Activated CD4-positive, alpha-beta T cell treated with anti-CD3 and anti-CD28 coated beads for 36 hours (primary cell): ENCODE results near the gene PIGO. TPM values are rescaled to one million over a fixed set of nuclear protein-coding genes. Genes with fewer than 3 reads are reported as not detected.

Experiments used
- ATAC-seq: fragments of 200-7000 bp; cut with Tn5 transposase; one replicate; pipeline ENCODE4 v1.10.0; 2021; ENCODE audit warnings: mild to moderate bottlenecking, moderate library complexity
- CTCF ChIA-PET: fragments of 350-600 bp; sonication (Branson Sonifier 250); formaldehyde crosslinking; loops from one replicate; lab custom pipeline; 2021; ENCODE audit warnings: antibody characterized with exemption; lab: Charles Lee
- POLR2A ChIA-PET: fragments of 350-600 bp; sonication (Branson Sonifier 250); formaldehyde crosslinking; loops from one replicate; lab custom pipeline; 2021; ENCODE audit warnings: antibody characterized with exemption, inconsistent platforms; lab: Charles Lee
- DNase-seq: peaks from one replicate; pipeline ENCODE4 v3.0.0-alpha.2; 2020
- H3K27ac Mint-ChIP-seq: one replicate; pipeline ENCODE4 v1.8.0; 2021; ENCODE audit warnings: mixed read lengths
- H3K27me3 Mint-ChIP-seq: one replicate; pipeline ENCODE4 v1.8.0; 2021; ENCODE audit warnings: mixed read lengths
- H3K36me3 Mint-ChIP-seq: one replicate; pipeline ENCODE4 v1.8.0; 2021; ENCODE audit warnings: low read depth, mixed read lengths
- H3K4me1 Mint-ChIP-seq: one replicate; pipeline ENCODE4 v1.8.0; 2021; ENCODE audit warnings: mixed read lengths
- H3K4me3 Mint-ChIP-seq: one replicate; pipeline ENCODE4 v1.8.0; 2021; ENCODE audit warnings: mild to moderate bottlenecking, moderate library complexity, mixed read lengths
- H3K9me3 Mint-ChIP-seq: one replicate; pipeline ENCODE4 v1.8.0; 2021; ENCODE audit warnings: low read depth, mixed read lengths
- intact Hi-C, 2 experiments: fragments of 100-400 bp; cut with DNase I in 1 of 2; cut with micrococcal nuclease in 1 of 2; formaldehyde crosslinking; loops; one replicate each; pipeline versions ENCODE4 v1.14.2 to v1.15.1; 2022 to 2024; cut with DNase I, micrococcal nuclease
- total RNA-seq, 2 experiments: library from RNA; stranded (reverse); gene quantifications; one replicate each; pipeline ENCODE4 v1.2.3, GENCODE V29; 2021

PIGO gene
- total RNA-seq, 2 experiments from 2014 or later: 21.0 to 27.2 TPM

DNA sequence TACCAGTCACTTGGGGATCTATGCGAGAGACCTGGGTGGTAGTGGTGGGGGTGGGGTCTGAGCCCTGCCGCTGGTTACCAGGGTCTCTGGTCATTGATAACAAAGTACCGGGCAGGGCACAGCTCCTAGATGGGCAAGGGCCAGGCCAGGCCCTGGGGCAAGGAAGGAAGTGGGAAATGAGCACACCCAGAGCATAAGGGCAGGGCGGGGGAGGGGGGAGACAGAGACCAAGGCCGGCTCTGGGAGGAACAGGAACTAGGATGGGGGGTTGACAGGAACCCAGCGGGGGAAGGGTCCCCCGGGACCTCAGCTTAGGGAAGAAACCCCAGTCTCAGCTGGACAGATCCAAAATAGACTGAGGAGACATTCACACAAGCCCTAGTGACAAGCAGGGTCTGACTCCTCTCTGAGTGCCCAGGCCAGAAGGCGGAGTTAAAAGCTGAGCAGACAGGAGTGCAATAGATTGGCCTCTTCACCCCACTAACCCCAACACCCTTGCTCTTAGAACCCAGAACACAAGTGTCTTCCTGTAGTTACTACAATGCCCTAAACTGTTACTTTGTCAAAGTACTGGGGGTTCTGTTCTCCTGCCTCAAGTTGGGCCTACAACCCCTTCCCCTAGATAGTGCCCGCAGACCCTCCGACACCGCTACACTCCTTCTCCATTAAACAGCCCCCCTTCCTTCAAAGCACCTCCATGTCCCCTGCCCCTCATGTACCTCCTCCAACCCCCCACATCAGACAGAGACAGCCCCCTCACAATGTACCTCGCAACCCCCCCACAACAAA, 18.6 kb upstream of the PIGO start:
- Mint-ChIP-seq H3K4me3 (peak overlapping the region; percentile 77), H3K4me1 (peaks cover 58% of the 10 kb centered on the region)

GRCh38 chr9:35114113-35114839, 17.9 kb upstream of the PIGO start:
- Mint-ChIP-seq H3K9me3 (no peaks in the 10 kb centered on the region), H3K36me3 (no peaks in the 10 kb centered on the region), H3K27me3 (no peaks in the 10 kb centered on the region), H3K4me1 (peaks cover 58% of the 10 kb centered on the region), H3K4me3 (peak overlapping the region; percentile 77), H3K27ac (peak overlapping the region; percentile 87)
- POLR2A ChIA-PET: interaction anchor here (0.9 to 2.9 kb wide), 6 partner anchors 9 to 467 kb away, joined by 3 to 18 read pairs (median 4); partner anchors contain the start of genes FANCG, GALT, STOML2 and UNC13B
- CTCF ChIA-PET: interaction anchor here (0.5 to 3.6 kb wide), 7 partner anchors 10 to 635 kb away, joined by 3 to 16 read pairs (median 5); partner anchors contain the start of gene PIGO
- intact Hi-C loops: loop anchor here (2.0 to 10.0 kb wide), 6 partner anchors 531 to 1081 kb away; partner anchors contain the start of genes CCDC107 (in 1 of the 2), CLTA (in 1 of the 2), ENHO (in 1 of the 2) and HINT2 (in 1 of the 2)
- ATAC-seq: peak; percentile 40
- DNase-seq: peak; percentile 88

More for the DNA sequence above, 18.6 kb upstream of the PIGO start:
- intact Hi-C loops: loop anchor here (1.0 to 10.0 kb wide), 14 partner anchors 36 to 1080 kb away; partner anchors contain the start of genes CCDC107 (in 1 of the 2), CLTA (in 1 of the 2), ENHO (in 1 of the 2) and FANCG (in 1 of the 2)
- Mint-ChIP-seq H3K36me3 (no peaks in the 10 kb centered on the region), H3K9me3 (no peaks in the 10 kb centered on the region), H3K27ac (peak overlapping the region; percentile 87), H3K27me3 (no peaks in the 10 kb centered on the region)
- POLR2A ChIA-PET: interaction anchor here (1.2 to 2.9 kb wide), 5 partner anchors 9 to 468 kb away, joined by 3 to 18 read pairs (median 4); partner anchors contain the start of genes FANCG, GALT, STOML2 and VCP
- CTCF ChIA-PET: interaction anchor here (0.6 to 3.6 kb wide), 6 partner anchors 11 to 439 kb away, joined by 3 to 16 read pairs (median 4); partner anchors contain the start of genes STOML2 and UNC13B
- DNase-seq: peak; percentile 65
- ATAC-seq: no peak

GRCh38 chr9:35112257-35113020, 16.0 kb upstream of the PIGO start:
- intact Hi-C loops: loop anchor here (5.0 to 10.0 kb wide), 5 partner anchors 532 to 1082 kb away; partner anchors contain the start of genes CLTA (in 1 of the 2), ENHO (in 1 of the 2), HINT2 (in 1 of the 2) and SPAG8 (in 1 of the 2)
- peak; percentile 36 for DNase-seq
- peaks cover 58% of the 10 kb centered on the region for H3K4me1 Mint-ChIP-seq

GRCh38 chr9:35111001-35111933, 14.9 kb upstream of the PIGO start:
- peak; percentile 82 for ATAC-seq
- Mint-ChIP-seq H3K36me3 (no peaks in the 10 kb centered on the region), H3K4me1 (peaks cover 48% of the 10 kb centered on the region), H3K27me3 (no peaks in the 10 kb centered on the region), H3K27ac (peak overlapping the region; percentile 90), H3K4me3 (peak overlapping the region; percentile 63), H3K9me3 (no peaks in the 10 kb centered on the region)
- intact Hi-C loops: loop anchor here (1.0 to 10.0 kb wide), 16 partner anchors 8 to 1084 kb away; partner anchors contain the start of genes DNAJB5 (in 2 of the 2), HINT2 (in 2 of the 2), PIGO (in 2 of the 2) and STOML2 (in 2 of the 2)
- ChIA-PET POLR2A (interaction anchor here (0.5 to 0.8 kb wide), 3 partner anchors 8 to 771 kb away, joined by 3 to 4 read pairs (median 3); partner anchors contain the start of gene STOML2), CTCF (interaction anchor here (0.8 to 1.3 kb wide), 3 partner anchors 8 to 60 kb away, joined by 3 to 4 read pairs (median 4); partner anchors contain the start of genes FANCG and STOML2)
- DNase-seq: peak; percentile 98

More at GRCh38 chr9:35112257-35113020, 16.0 kb upstream of the PIGO start:
- no peaks in the 10 kb centered on the region for H3K27me3 Mint-ChIP-seq
- no peaks in the 10 kb centered on the region for H3K9me3 Mint-ChIP-seq
- no peaks in the 10 kb centered on the region for H3K36me3 Mint-ChIP-seq
- H3K4me3 Mint-ChIP-seq: peak overlapping the region; percentile 63
- ChIA-PET CTCF (interaction anchor here (0.6 to 3.6 kb wide), 4 partner anchors 9 to 1186 kb away, joined by 3 to 16 read pairs (median 4); partner anchors contain the start of genes FANCG and STOML2), POLR2A (interaction anchor here (0.5 to 0.6 kb wide), 2 partner anchors 43 to 770 kb away, joined by 3 to 4 read pairs; no protein-coding TSS in a partner anchor)
- no peak for ATAC-seq
- H3K27ac Mint-ChIP-seq: peak overlapping the region; percentile 90

- POLR2A ChIA-PET: no interaction called here
- Mint-ChIP-seq H3K36me3 (peaks cover 3% of the 10 kb centered on the region), H3K9me3 (no peaks in the 10 kb centered on the region), H3K4me1 (peaks cover 42% of the 10 kb centered on the region), H3K27me3 (no peaks in the 10 kb centered on the region), H3K27ac (no peak overlapping the region), H3K4me3 (peak overlapping the region; percentile 63)
- CTCF ChIA-PET: interaction anchor here (0.7 kb wide), 1 partner anchor 14 kb away, joined by 3 read pairs; the partner anchor contains the start of gene PIGO
- ATAC-seq (no peak), DNase-seq (peak; percentile 29)
- intact Hi-C loops: loop anchor here (2.0 to 10.0 kb wide), 7 partner anchors 14 to 1084 kb away; partner anchors contain the start of genes CLTA (in 1 of the 2), CREB3 (in 1 of the 2), ENHO (in 1 of the 2) and HINT2 (in 1 of the 2)
These were observed 14.0 kb upstream of the PIGO start for GRCh38 chr9:35110327-35110761.

DNA sequence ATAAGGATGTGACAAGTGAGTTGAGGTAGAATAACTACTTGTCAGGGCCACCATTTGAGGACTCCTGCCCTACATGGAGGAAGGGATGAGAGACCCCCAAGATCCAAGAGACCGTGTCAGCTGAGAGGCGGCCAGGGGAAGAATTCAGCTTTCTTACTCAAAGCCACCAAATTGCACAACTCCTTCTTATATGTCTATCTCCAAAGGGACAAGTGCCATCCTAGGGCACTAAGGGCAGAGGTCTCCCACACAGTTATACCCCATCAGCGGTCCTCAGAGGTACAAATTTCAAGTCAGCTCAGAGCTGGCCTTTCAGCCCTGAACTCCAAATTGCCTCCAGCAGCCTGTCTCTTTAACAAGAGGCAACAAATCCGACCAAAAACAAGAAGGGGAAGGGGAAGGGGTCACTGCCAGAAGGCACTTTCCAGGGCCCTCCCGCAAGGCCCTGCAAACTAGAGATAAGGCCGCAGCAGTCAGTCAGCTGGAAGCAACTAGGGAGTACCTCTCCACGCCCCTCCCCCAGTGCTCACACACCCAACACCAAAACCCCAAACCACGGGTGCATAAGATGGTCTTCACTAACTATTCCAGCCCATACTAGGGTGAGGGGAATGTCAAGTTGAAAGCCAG, 12.7 kb upstream of the PIGO start:
- no peak for ATAC-seq
- ChIA-PET CTCF (interaction anchor here (0.6 to 0.9 kb wide), 3 partner anchors 27 to 463 kb away, joined by 3 to 4 read pairs (median 3); no protein-coding TSS in a partner anchor), POLR2A (no interaction called here)
- Mint-ChIP-seq H3K27me3 (no peaks in the 10 kb centered on the region), H3K4me3 (no peak overlapping the region), H3K36me3 (peaks cover 3% of the 10 kb centered on the region), H3K4me1 (peaks cover 30% of the 10 kb centered on the region), H3K9me3 (no peaks in the 10 kb centered on the region), H3K27ac (no peak overlapping the region)
- DNase-seq: no peak
- intact Hi-C loops: no loop called here

DNA sequence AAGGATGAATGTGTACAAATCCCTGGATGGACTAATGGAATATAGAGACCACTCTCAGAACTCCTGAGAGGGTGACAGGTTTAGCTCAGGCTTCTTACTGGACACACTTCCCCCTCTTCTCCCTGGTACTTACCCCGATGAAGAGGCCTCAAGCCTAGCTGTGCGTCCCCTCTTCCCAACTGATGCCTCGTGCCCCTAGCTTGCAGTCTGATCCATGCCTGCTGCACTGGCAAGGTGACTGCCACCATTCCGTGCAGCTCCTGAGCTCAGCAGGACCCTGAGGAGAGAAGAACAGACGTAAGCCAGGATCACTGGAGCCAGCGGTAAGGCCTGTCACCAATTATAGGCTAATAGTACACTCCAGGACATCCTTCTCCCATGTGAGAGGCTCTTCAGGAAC, 12.1 kb upstream of the PIGO start:
- DNase-seq: no peak
- Mint-ChIP-seq H3K27me3 (no peaks in the 10 kb centered on the region), H3K4me1 (peaks cover 27% of the 10 kb centered on the region), H3K27ac (no peak overlapping the region), H3K36me3 (peaks cover 3% of the 10 kb centered on the region), H3K4me3 (no peak overlapping the region), H3K9me3 (no peaks in the 10 kb centered on the region)
- intact Hi-C loops: no loop called here
- no peak for ATAC-seq
- ChIA-PET CTCF (interaction anchor here (0.6 to 0.7 kb wide), 2 partner anchors 430 to 445 kb away, joined by 3 read pairs; no protein-coding TSS in a partner anchor), POLR2A (no interaction called here)

- DNase-seq (no peak), ATAC-seq (no peak)
- CTCF ChIA-PET: interaction anchor here (0.7 to 1.4 kb wide), 4 partner anchors 11 to 446 kb away, joined by 3 to 5 read pairs (median 3); partner anchors contain the start of gene PIGO
- intact Hi-C loops: no loop called here
- Mint-ChIP-seq H3K27ac (no peak overlapping the region), H3K27me3 (no peaks in the 10 kb centered on the region), H3K36me3 (peaks cover 6% of the 10 kb centered on the region), H3K9me3 (no peaks in the 10 kb centered on the region), H3K4me1 (peaks cover 29% of the 10 kb centered on the region), H3K4me3 (no peak overlapping the region)
- POLR2A ChIA-PET: no interaction called here
These were observed 11.2 kb upstream of the PIGO start for GRCh38 chr9:35107297-35108290.
